Measurements from ENCODE around the gene VAV3.

DNA sequence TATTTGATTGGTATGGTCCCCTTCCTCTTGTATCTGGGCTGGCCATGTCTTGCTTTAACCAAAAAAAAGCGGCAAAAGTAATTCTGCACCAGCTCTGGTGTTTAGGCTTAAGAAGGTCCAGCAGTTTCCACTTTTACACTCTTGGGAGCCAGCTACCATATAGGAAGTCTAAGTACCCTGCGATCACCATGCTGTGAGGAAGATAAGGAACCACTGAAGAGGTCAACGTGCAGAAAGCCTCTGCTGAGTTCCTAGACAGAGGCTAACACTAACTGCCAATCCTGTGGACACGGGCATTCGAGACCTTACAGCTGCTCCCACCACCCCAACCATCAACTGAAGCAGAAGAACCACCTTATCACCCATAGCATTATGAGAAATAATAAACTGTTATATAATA, 331.4 kb downstream of the VAV3 start:
- TF ChIP-seq CTCF (IDR thresholded peaks at IDR 0.05) = no peak
- TF ChIP-seq ZFX (IDR thresholded peaks at IDR 0.05; ENCODE audit: borderline replicate concordance) = no peak

Data from 22Rv1 (cell line).